MCF 10A (cell line): ENCODE data around the gene EIF3M. TPM values are rescaled to one million over a fixed set of nuclear protein-coding genes. Genes with fewer than 3 reads are reported as not detected.

Experiments
- BruUV-seq: library from RNA; stranded (reverse); fragments of 400-500 nt; replicated peaks from 2 replicates; lab custom pipeline; 2021; lab: Mats Ljungman, UMichigan
- CTCF ChIA-PET: fragments of 300-600 bp; sonication (Branson Sonifier 250); formaldehyde crosslinking; extraction: SDS; loops from one replicate; lab custom pipeline; 2021; ENCODE audit warnings: antibody characterized with exemption, inconsistent platforms; lab: Yijun Ruan, JAX
- POLR2A ChIA-PET: fragments of 300-600, 350-650 bp; sonication (Branson Sonifier 250); formaldehyde crosslinking; extraction: SDS; loops from one replicate; lab custom pipeline; 2020; ENCODE audit warnings: antibody characterized with exemption, inconsistent platforms; lab: Yijun Ruan, JAX
- DNase-seq: peaks from one replicate; pipeline ENCODE4 v3.0.0-alpha.2; 2018; ENCODE audit not compliant: unreplicated experiment
- H3K27ac Mint-ChIP-seq: one replicate; pipeline ENCODE4 v1.8.0; 2022; ENCODE audit warnings: mild to moderate bottlenecking, low read depth, mixed read lengths; ENCODE audit not compliant: unreplicated experiment
- H3K27me3 Mint-ChIP-seq: one replicate; pipeline ENCODE4 v1.8.0; 2022; ENCODE audit warnings: mixed read lengths; ENCODE audit not compliant: insufficient read depth, unreplicated experiment
- H3K36me3 Mint-ChIP-seq: one replicate; pipeline ENCODE4 v1.8.0; 2022; ENCODE audit warnings: mild to moderate bottlenecking, moderate library complexity, mixed read lengths; ENCODE audit not compliant: insufficient read depth, unreplicated experiment
- H3K4me1 Mint-ChIP-seq: one replicate; pipeline ENCODE4 v1.8.0; 2022; ENCODE audit warnings: mixed read lengths; ENCODE audit not compliant: insufficient read depth, unreplicated experiment
- H3K4me3 Mint-ChIP-seq: one replicate; pipeline ENCODE4 v1.8.0; 2022; ENCODE audit warnings: mild to moderate bottlenecking, moderate library complexity, mixed read lengths; ENCODE audit not compliant: unreplicated experiment
- H3K9me3 Mint-ChIP-seq: one replicate; pipeline ENCODE4 v1.8.0; 2022; ENCODE audit warnings: mixed read lengths; ENCODE audit not compliant: unreplicated experiment
- CTCF ChIP-seq: fragments of 200-600 bp; IDR thresholded peaks from one replicate; pipeline ENCODE4 v1.8.0; 2022; ENCODE audit warnings: antibody characterized with exemption, mild to moderate bottlenecking; ENCODE audit not compliant: unreplicated experiment
- intact Hi-C: fragments of 100-400 bp; cut with micrococcal nuclease; formaldehyde crosslinking; loops from 2 replicates; pipeline ENCODE4 v1.14.1; 2022
- total RNA-seq: library from RNA; stranded (reverse); gene quantifications from 2 replicates; pipeline ENCODE4 v1.2.3, GENCODE V29; 2022

EIF3M gene
- total RNA-seq, 1 experiment from 2014 or later = 443 TPM

GRCh38 chr11:32575070-32575469, 8.6 kb upstream of the EIF3M start:
- no peak for TF ChIP-seq CTCF
- ChIA-PET POLR2A (no interaction called here), CTCF (interaction anchor here (1.3 kb wide), 1 partner anchor 12 kb away, joined by 5 read pairs; no protein-coding TSS in a partner anchor)
- Mint-ChIP-seq H3K4me3 (no peak overlapping the region), H3K27me3 (no peaks in the 10 kb centered on the region), H3K36me3 (peaks cover 4% of the 10 kb centered on the region), H3K27ac (no peak overlapping the region), H3K9me3 (no peaks in the 10 kb centered on the region), H3K4me1 (no peaks in the 10 kb centered on the region)
- no TSS peak for BruUV-seq
- intact Hi-C loops = no loop called here
- DNase-seq = no peak

- H3K4me3 Mint-ChIP-seq = no peak overlapping the region
- ChIA-PET POLR2A (no interaction called here), CTCF (interaction anchor here (0.5 kb wide), 1 partner anchor 246 kb away, joined by 3 read pairs; no protein-coding TSS in a partner anchor)
- H3K27me3 Mint-ChIP-seq = no peaks in the 10 kb centered on the region
- intact Hi-C loops = no loop called here
- no peak for TF ChIP-seq CTCF
- H3K4me1 Mint-ChIP-seq = no peaks in the 10 kb centered on the region
- no peaks in the 10 kb centered on the region for H3K9me3 Mint-ChIP-seq
- BruUV-seq = no TSS peak
- H3K36me3 Mint-ChIP-seq = peaks cover 2% of the 10 kb centered on the region
- no peak overlapping the region for H3K27ac Mint-ChIP-seq
- no peak for DNase-seq
Observed at GRCh38 chr11:32576456-32576855, 7.2 kb upstream of the EIF3M start.

DNA sequence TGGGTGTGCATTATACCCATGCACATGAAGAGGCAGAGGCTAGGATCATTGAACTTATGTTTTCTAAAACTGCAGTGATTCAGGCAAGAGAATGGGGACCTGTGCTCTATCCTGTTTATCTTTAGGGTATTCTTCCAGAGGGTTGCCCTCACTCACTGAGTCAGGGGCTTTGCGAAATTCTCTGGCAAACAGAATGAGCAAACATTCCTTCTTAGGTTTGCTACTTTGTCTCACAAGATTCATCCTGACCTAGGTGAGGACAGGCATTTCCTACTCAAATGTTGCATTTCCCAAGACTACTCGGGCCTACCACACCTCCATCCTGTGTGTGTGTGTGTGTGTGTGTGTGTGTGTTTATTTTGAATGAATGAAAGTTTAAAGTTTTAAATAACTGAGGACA, 2.7 kb upstream of the EIF3M start:
- Mint-ChIP-seq H3K9me3 (no peaks in the 10 kb centered on the region), H3K27ac (no peak overlapping the region), H3K4me3 (no peak overlapping the region), H3K36me3 (peaks cover 8% of the 10 kb centered on the region), H3K4me1 (peaks cover 10% of the 10 kb centered on the region), H3K27me3 (no peaks in the 10 kb centered on the region)
- intact Hi-C loops = loop anchor here (5.0 to 10.0 kb wide), 3 partner anchors 126 to 211 kb away; partner anchors contain the start of gene CCDC73
- no TSS peak for BruUV-seq
- no peak for TF ChIP-seq CTCF
- ChIA-PET CTCF (no interaction called here), POLR2A (no interaction called here)
- peak; percentile 55 for DNase-seq

- intact Hi-C loops = loop anchor here (5.0 to 10.0 kb wide), 3 partner anchors 126 to 211 kb away; partner anchors contain the start of gene CCDC73
- DNase-seq = no peak
- BruUV-seq = no TSS peak
- Mint-ChIP-seq H3K36me3 (peaks cover 14% of the 10 kb centered on the region), H3K9me3 (no peaks in the 10 kb centered on the region), H3K4me1 (peaks cover 13% of the 10 kb centered on the region), H3K27me3 (no peaks in the 10 kb centered on the region), H3K27ac (no peak overlapping the region), H3K4me3 (no peak overlapping the region)
- POLR2A ChIA-PET = no interaction called here
- CTCF ChIA-PET = no interaction called here
- no peak for TF ChIP-seq CTCF
Observed at GRCh38 chr11:32581556-32581955, 2.1 kb upstream of the EIF3M start.
